ENCODE data around the gene CFAP68.
A peak's percentile ranks its signal among the peaks of the same experiment; 100 is the strongest.

Gene CFAP68, protein sequence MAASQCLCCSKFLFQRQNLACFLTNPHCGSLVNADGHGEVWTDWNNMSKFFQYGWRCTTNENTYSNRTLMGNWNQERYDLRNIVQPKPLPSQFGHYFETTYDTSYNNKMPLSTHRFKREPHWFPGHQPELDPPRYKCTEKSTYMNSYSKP

GRCh38 chr11:111878849-111879636, at the start of gene CFAP68, which contains the start of gene FDXACB1:
CFAP68 (plus strand) TSS chr11:111879541; CDS start chr11:111879561, 20 bp downstream.
FDXACB1 (minus strand) TSS chr11:111879165; CDS start chr11:111879132, 33 bp downstream.
- DNase-seq (ENCODE audit: low read depth, low spot score): peak; percentile 99

DNA sequence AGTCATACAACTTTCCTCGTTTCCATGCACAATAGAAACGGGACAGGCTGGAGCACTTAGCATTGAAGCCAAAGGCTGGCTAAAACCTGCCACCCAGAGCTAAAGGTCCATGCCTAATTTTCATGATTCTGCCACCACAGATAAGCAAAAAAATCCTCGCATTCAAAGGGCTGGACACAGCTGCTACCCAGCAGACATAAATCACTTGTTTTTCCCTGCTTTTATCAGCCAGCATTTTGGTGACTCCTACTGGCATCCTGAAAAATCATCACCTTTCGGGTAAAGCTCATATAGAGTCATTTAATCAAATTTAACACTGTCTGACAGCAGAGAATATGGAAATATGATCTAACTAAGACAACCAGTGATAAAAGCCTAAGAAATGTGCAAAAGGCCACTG, 45.8 kb upstream of the CFAP68 start:
- DNase-seq (ENCODE audit: low read depth, low spot score): peak; percentile 31

- DNase-seq (ENCODE audit: low read depth, low spot score): no peak
Measured at GRCh38 chr11:111834432-111835163, 44.7 kb upstream of the CFAP68 start.

GRCh38 chr11:111835665-111836064, 43.7 kb upstream of the CFAP68 start:
- no peak for DNase-seq (ENCODE audit: low read depth, low spot score)

GRCh38 chr11:111836162-111836561, 43.2 kb upstream of the CFAP68 start:
- no peak for DNase-seq (ENCODE audit: low read depth, low spot score)

- DNase-seq (ENCODE audit: low read depth, low spot score): peak; percentile 10
Measured at GRCh38 chr11:111836721-111837120, 42.6 kb upstream of the CFAP68 start.

GRCh38 chr11:111837366-111837891, 41.9 kb upstream of the CFAP68 start:
- DNase-seq (ENCODE audit: low read depth, low spot score): no peak

DNA sequence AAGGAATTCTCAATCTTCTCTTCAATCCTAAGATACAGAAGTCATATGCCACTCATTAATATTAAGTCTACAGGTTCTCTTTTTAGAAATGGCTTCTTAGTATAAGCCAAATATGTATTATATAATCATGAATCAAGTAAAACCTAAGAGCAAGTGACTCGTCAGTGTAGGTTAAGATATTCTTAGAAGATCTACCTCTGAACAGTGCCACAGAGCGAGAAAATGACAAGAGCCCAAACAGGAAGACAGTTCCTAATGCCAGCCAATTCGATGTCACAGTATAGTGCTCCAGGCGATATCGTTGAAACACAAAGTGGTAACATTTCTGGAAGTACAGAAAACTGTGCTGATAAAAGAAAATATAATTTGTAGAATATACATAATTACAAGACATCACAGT, 41.3 kb upstream of the CFAP68 start:
- no peak for DNase-seq (ENCODE audit: low read depth, low spot score)

- DNase-seq (ENCODE audit: low read depth, low spot score): peak; percentile 67
Measured at GRCh38 chr11:111840143-111840542, 39.2 kb upstream of the CFAP68 start.

- peak; percentile 95 for DNase-seq (ENCODE audit: low read depth, low spot score)
Measured at GRCh38 chr11:111841370-111842053, 37.8 kb upstream of the CFAP68 start.

DNA sequence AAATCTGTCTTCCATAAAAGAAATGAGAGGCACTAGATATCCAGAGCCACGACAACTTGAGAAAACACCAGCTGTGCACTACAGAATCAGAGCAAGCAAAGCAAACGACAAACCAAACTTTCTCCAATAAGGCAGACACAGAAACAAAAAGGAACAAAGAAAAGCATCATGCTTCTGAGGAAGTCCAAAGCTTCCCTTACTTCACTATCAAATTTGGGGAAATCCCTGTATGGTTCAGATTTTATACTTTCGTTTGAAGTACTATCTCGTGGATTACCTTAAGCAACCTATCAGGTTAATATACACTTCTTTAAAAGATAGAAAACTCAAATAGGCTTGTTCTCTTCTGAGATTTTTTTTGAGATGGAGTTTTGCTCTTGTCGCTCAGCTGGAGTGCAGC, 35.7 kb upstream of the CFAP68 start:
- DNase-seq (ENCODE audit: low read depth, low spot score): no peak

DNA sequence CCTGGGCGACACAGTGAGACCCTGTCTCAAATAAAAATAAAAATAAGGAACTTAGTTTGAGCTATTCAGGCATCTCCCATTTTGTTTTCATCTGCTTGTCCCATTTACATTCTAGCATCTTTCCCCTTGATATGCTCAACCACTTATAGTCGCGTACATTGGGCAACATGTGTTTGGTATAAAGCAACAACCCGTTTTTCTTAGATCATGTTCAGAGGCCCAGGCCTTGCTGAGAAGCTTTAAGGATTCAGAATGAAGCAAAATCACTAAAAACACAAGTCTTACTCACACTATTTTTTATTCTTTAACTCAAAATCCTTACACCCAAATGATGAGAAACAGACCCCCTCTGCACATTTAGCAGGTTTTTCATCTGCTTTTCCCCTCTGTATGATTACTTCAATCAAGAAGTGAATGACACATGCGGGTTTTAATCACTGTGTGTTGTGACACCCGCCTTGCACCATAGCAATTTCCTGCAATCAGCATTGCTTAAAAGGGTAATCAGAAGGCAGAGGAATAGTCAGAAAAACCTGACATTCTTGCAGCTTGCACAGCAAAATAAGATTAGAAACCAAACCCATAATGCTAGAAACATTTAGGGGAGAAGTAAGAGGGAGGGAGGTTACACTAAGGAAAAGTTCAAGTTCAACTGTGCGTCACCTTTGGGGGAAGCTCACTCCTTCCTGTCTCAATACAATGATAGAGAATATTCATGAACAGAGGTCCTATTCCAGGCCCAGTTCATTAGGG, 33.9 kb upstream of the CFAP68 start:
- DNase-seq (ENCODE audit: low read depth, low spot score): no peak

DNA sequence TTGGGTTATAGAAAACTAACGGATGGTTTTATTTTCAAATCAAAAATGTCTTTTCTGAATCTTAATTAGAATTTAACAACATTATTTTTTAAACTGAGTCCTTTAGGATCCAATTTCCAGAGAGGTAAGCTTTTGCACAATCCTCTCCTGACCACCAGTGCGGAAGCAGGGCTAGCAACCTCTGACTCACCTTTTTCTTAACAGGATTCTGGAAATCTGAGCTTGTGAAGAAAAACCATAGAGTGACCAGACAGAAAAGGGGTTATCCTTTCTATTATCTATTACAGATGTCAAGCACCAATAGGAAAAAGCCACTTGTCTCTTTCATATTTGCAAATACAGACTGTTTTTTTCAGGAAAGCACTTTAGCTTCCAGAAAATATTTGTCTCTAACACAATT, 33.3 kb upstream of the CFAP68 start:
- DNase-seq (ENCODE audit: low read depth, low spot score): peak; percentile 44

GRCh38 chr11:111846636-111847035, 32.7 kb upstream of the CFAP68 start:
- DNase-seq (ENCODE audit: low read depth, low spot score): peak; percentile 79

DNA sequence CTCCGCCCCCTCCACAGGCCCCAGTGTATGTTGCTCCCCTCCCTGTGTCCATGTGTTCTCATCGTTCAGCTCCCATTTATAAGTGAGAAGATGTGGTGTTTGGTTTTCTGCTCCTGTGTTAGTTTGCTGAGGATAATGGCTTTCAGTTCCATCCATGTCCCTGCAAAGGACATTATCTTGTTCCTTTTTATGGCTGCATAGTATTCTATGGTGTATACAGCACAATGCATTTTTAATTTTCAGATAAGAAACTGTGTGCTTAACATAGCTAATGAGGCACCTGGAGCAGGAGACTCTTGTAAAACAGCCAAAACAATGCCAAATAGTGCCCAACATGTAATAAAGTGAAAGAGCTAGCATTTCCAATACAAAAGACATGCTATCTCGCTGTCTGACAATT, 29.7 kb upstream of the CFAP68 start:
- DNase-seq (ENCODE audit: low read depth, low spot score): no peak

GRCh38 chr11:111851067-111851466, 28.3 kb upstream of the CFAP68 start:
- DNase-seq (ENCODE audit: low read depth, low spot score): no peak

- DNase-seq (ENCODE audit: low read depth, low spot score): peak; percentile 34
Measured at GRCh38 chr11:111851636-111852035, 27.7 kb upstream of the CFAP68 start.

DNA sequence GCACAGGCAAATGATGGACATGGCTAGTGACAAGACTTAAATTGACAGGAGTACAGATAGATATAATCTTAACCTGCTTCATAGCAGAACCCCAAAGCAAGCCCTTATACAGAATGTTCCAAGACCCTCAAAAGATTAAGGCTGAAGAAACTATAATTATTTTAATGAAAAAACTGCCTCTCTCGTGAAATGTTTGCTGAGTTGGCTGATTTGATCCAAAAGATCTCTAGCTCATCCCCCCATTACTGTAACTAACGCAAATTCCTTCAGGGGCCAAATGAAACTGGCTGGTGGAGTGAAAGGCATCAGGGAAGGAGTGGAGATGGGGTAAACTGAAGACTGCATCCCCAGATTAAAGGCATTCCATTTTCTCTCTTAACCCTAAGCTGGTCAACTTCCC, 27.2 kb upstream of the CFAP68 start:
- DNase-seq (ENCODE audit: low read depth, low spot score): no peak

- DNase-seq (ENCODE audit: low read depth, low spot score): no peak
Measured at GRCh38 chr11:111855506-111855905, 23.8 kb upstream of the CFAP68 start.

GRCh38 chr11:111860257-111860656, 19.1 kb upstream of the CFAP68 start:
- DNase-seq (ENCODE audit: low read depth, low spot score): no peak

DNA sequence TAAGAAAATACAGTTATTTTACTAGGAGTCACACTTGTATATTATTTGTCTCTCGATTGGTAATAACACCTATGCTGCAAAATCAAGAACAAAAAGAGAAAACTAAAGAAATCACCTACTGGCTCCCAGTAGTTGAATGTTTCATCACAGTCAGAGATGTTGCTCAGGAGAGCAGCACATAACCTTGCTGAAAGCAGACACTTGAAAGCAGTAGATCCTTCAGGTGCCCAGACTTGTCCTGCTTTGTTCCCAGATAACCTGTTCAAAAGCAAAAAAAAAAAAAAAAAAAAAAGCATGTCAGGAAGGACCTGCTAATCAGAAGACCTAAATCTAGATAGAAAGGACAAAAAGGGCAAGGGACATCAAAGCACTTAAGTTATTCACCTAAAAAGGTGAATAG, 9.2 kb upstream of the CFAP68 start:
- DNase-seq (ENCODE audit: low read depth, low spot score): no peak
